Measurements from ENCODE around the gene SOD3. TPM values are rescaled to one million over a fixed set of nuclear protein-coding genes. Genes with fewer than 3 reads are reported as not detected.

Gene SOD3
- total RNA-seq, 1 donor from 2014 or later, result 8.6 TPM

GRCh38 chr4:24796620-24797019 is 1.2 kb downstream of the SOD3 start:
- H3K79me2 ChIP-seq (ENCODE audit: insufficient read depth, low read length), result no peaks in the 10 kb centered on the region
- DNase-seq (ENCODE audit: low read depth) (no peak), FAIRE-seq (no peak)
- H3K27ac ChIP-seq (ENCODE audit: low read depth, low read length), result no peak overlapping the region
- no peak overlapping the region for H2AFZ ChIP-seq (ENCODE audit: low read depth, low read length)
- no peaks in the 10 kb centered on the region for H4K20me1 ChIP-seq (ENCODE audit: insufficient read depth, low read length)
- H3K36me3 ChIP-seq (ENCODE audit: insufficient read depth, low read length), result no peaks in the 10 kb centered on the region
- Mint-ChIP-seq H3K4me1 (ENCODE audit: low read depth, unreplicated experiment) (peaks cover 21% of the 10 kb centered on the region), H3K27ac (ENCODE audit: unreplicated experiment) (no peak overlapping the region), H3K4me3 (ENCODE audit: unreplicated experiment) (no peak overlapping the region), H3K9me3 (ENCODE audit: unreplicated experiment) (peaks cover 6% of the 10 kb centered on the region), H3K27me3 (ENCODE audit: low read depth, unreplicated experiment) (peaks cover 30% of the 10 kb centered on the region), H3K36me3 (ENCODE audit: low read depth, unreplicated experiment) (peaks cover 3% of the 10 kb centered on the region)
- H3K9me3 ChIP-seq (ENCODE audit: insufficient read depth, low read depth, low read length), result no peaks in the 10 kb centered on the region
- H3K27me3 ChIP-seq (ENCODE audit: insufficient read depth, low read length), result peaks cover 29% of the 10 kb centered on the region
- H3K4me2 ChIP-seq (ENCODE audit: low read length), result no peak overlapping the region
- no peak overlapping the region for H3K9ac ChIP-seq (ENCODE audit: low read length)
- peaks cover 19% of the 10 kb centered on the region for H3K4me1 ChIP-seq (ENCODE audit: insufficient read depth, low read length)
- H3K4me3 ChIP-seq (ENCODE audit: insufficient read depth, low read depth, low read length), result no peak overlapping the region
- TF ChIP-seq CTCF (IDR thresholded peaks at IDR 0.05; ENCODE audit: insufficient read depth, low read depth, low read length) (no peak), EZH2 (IDR thresholded peaks at IDR 0.05; ENCODE audit: insufficient read depth, low read length) (no peak)

- Histone ChIP-seq H3K36me3 (ENCODE audit: insufficient read depth, low read length) (no peaks in the 10 kb centered on the region), H4K20me1 (ENCODE audit: insufficient read depth, low read length) (no peaks in the 10 kb centered on the region), H2AFZ (ENCODE audit: low read depth, low read length) (no peak overlapping the region), H3K4me3 (ENCODE audit: insufficient read depth, low read depth, low read length) (no peak overlapping the region), H3K27ac (ENCODE audit: low read depth, low read length) (no peak overlapping the region), H3K9ac (ENCODE audit: low read length) (no peak overlapping the region), H3K79me2 (ENCODE audit: insufficient read depth, low read length) (no peaks in the 10 kb centered on the region), H3K4me1 (ENCODE audit: insufficient read depth, low read length) (peaks cover 27% of the 10 kb centered on the region), H3K4me2 (ENCODE audit: low read length) (no peak overlapping the region), H3K27me3 (ENCODE audit: insufficient read depth, low read length) (peaks cover 29% of the 10 kb centered on the region), H3K9me3 (ENCODE audit: insufficient read depth, low read depth, low read length) (no peaks in the 10 kb centered on the region)
- TF ChIP-seq CTCF (IDR thresholded peaks at IDR 0.05; ENCODE audit: insufficient read depth, low read depth, low read length) (no peak), EZH2 (IDR thresholded peaks at IDR 0.05; ENCODE audit: insufficient read depth, low read length) (no peak)
- Mint-ChIP-seq H3K36me3 (ENCODE audit: low read depth, unreplicated experiment) (peaks cover 3% of the 10 kb centered on the region), H3K4me1 (ENCODE audit: low read depth, unreplicated experiment) (peaks cover 21% of the 10 kb centered on the region), H3K27ac (ENCODE audit: unreplicated experiment) (no peak overlapping the region), H3K4me3 (ENCODE audit: unreplicated experiment) (no peak overlapping the region), H3K9me3 (ENCODE audit: unreplicated experiment) (peaks cover 6% of the 10 kb centered on the region), H3K27me3 (ENCODE audit: low read depth, unreplicated experiment) (peaks cover 36% of the 10 kb centered on the region)
- DNase-seq (ENCODE audit: low read depth) (no peak), FAIRE-seq (no peak)
Observed at GRCh38 chr4:24798036-24798610, 2.8 kb downstream of the SOD3 start.

- no peak for FAIRE-seq
- no peaks in the 10 kb centered on the region for H3K9me3 ChIP-seq (ENCODE audit: insufficient read depth, low read depth, low read length)
- TF ChIP-seq EZH2 (IDR thresholded peaks at IDR 0.05; ENCODE audit: insufficient read depth, low read length) (no peak), CTCF (IDR thresholded peaks at IDR 0.05; ENCODE audit: insufficient read depth, low read depth, low read length) (no peak)
- H3K27me3 ChIP-seq (ENCODE audit: insufficient read depth, low read length), result peaks cover 29% of the 10 kb centered on the region
- DNase-seq (ENCODE audit: low read depth), result no peak
- peaks cover 26% of the 10 kb centered on the region for H3K4me1 ChIP-seq (ENCODE audit: insufficient read depth, low read length)
- H3K4me1 Mint-ChIP-seq (ENCODE audit: low read depth, unreplicated experiment), result peaks cover 14% of the 10 kb centered on the region
- H3K79me2 ChIP-seq (ENCODE audit: insufficient read depth, low read length), result no peaks in the 10 kb centered on the region
- no peak overlapping the region for H2AFZ ChIP-seq (ENCODE audit: low read depth, low read length)
- H3K27ac Mint-ChIP-seq (ENCODE audit: unreplicated experiment), result no peak overlapping the region
- peaks cover 39% of the 10 kb centered on the region for H3K27me3 Mint-ChIP-seq (ENCODE audit: low read depth, unreplicated experiment)
- H3K4me2 ChIP-seq (ENCODE audit: low read length), result no peak overlapping the region
- H3K4me3 ChIP-seq (ENCODE audit: insufficient read depth, low read depth, low read length), result no peak overlapping the region
- H3K4me3 Mint-ChIP-seq (ENCODE audit: unreplicated experiment), result no peak overlapping the region
- H4K20me1 ChIP-seq (ENCODE audit: insufficient read depth, low read length), result no peaks in the 10 kb centered on the region
- no peaks in the 10 kb centered on the region for H3K36me3 ChIP-seq (ENCODE audit: insufficient read depth, low read length)
- no peak overlapping the region for H3K9ac ChIP-seq (ENCODE audit: low read length)
- H3K36me3 Mint-ChIP-seq (ENCODE audit: low read depth, unreplicated experiment), result peaks cover 3% of the 10 kb centered on the region
- no peak overlapping the region for H3K27ac ChIP-seq (ENCODE audit: low read depth, low read length)
- H3K9me3 Mint-ChIP-seq (ENCODE audit: unreplicated experiment), result peaks cover 6% of the 10 kb centered on the region
Observed at GRCh38 chr4:24799196-24799543, 3.8 kb downstream of the SOD3 start.

Data from astrocyte (in vitro differentiated cells and primary cell).